GM18873 (cell line): ENCODE measurements around the gene SIRT4.
"Not testable (repeated sequence)": the region's sequence is repeated elsewhere in the genome, so short reads cannot be mapped to it uniquely, and the experiment has no call there.

Experiments
- ATAC-seq: cut with Tn5 transposase; IDR thresholded peaks from one replicate; pipeline ENCODE4 v1.9.1; 2021; ENCODE audit warnings: mild to moderate bottlenecking, moderate library complexity, moderate number of reproducible peaks; ENCODE audit not compliant: unreplicated experiment, low FRiP score

SIRT4 gene

GRCh38 chr12:120301962-120302815 is at the start of gene SIRT4:
TSS of gene SIRT4 (plus strand) at chr12:120302321. CDS start at chr12:120303562, 1,241 bp downstream.
- ATAC-seq: peak; percentile 86

GRCh38 chr12:120253313-120253712 is 48.8 kb upstream of the SIRT4 start:
- not testable (repeated sequence) for ATAC-seq

- no peak for ATAC-seq
Measured at GRCh38 chr12:120254809-120255208, 47.3 kb upstream of the SIRT4 start.

- ATAC-seq: no peak
Measured at GRCh38 chr12:120257041-120257821, 44.9 kb upstream of the SIRT4 start.

- ATAC-seq: no peak
Measured at GRCh38 chr12:120258323-120258896, 43.7 kb upstream of the SIRT4 start.

GRCh38 chr12:120259418-120260202 is 42.5 kb upstream of the SIRT4 start:
- ATAC-seq: no peak

- ATAC-seq: no peak
Measured at GRCh38 chr12:120260607-120261006, 41.5 kb upstream of the SIRT4 start.

GRCh38 chr12:120261951-120262851 is 39.9 kb upstream of the SIRT4 start:
- ATAC-seq: no peak

GRCh38 chr12:120262852-120263747 is 39.0 kb upstream of the SIRT4 start:
- no peak for ATAC-seq

GRCh38 chr12:120263748-120264085 is 38.4 kb upstream of the SIRT4 start:
- no peak for ATAC-seq

- ATAC-seq: no peak
Measured at GRCh38 chr12:120264086-120264903, 37.8 kb upstream of the SIRT4 start.

- peak; percentile 4 for ATAC-seq
Measured at GRCh38 chr12:120264904-120265472, 37.1 kb upstream of the SIRT4 start.

- ATAC-seq: peak; percentile 52
Measured at GRCh38 chr12:120265473-120266179, 36.5 kb upstream of the SIRT4 start, which contains the start of gene PXN. TSS of gene PXN (minus strand) at chr12:120265730. CDS start at chr12:120265629, 101 bp downstream.

- no peak for ATAC-seq
Measured at GRCh38 chr12:120266180-120266870, 35.8 kb upstream of the SIRT4 start.

GRCh38 chr12:120267736-120268135 is 34.4 kb upstream of the SIRT4 start:
- no peak for ATAC-seq

GRCh38 chr12:120276734-120277133 is 25.4 kb upstream of the SIRT4 start:
- no peak for ATAC-seq
